HepG2 (cell line): ENCODE measurements around the gene ZSCAN21. TPM values are rescaled to one million over a fixed set of nuclear protein-coding genes. Genes with fewer than 3 reads are reported as not detected.
A peak's percentile ranks its signal among the peaks of the same experiment; 100 is the strongest.

Experiments used
- ATF7 ChIP-seq, 2 experiments: fragments of 450-650 bp in 1 of 2; sonication (generic) in 1 of 2; formaldehyde crosslinking in 1 of 2; IDR thresholded peaks; 2 replicates each; pipeline versions ENCODE4 v1.4.0 to v1.6.1; 2016 to 2020; ENCODE audit warnings: antibody characterized with exemption in 1 of 2, mild to moderate bottlenecking in 1 of 2, missing genetic modification reagents in 1 of 2
- CBFB ChIP-seq: sonication (generic); formaldehyde crosslinking; IDR thresholded peaks from 2 replicates; pipeline ENCODE4 v1.4.0; 2020; ENCODE audit warnings: missing genetic modification reagents
- CEBPZ ChIP-seq: IDR thresholded peaks from 2 replicates; pipeline ENCODE4 v1.6.1; 2012; ENCODE audit warnings: low read length, improper control_type of control experiment
- ELF4 ChIP-seq: sonication (generic); formaldehyde crosslinking; IDR thresholded peaks from 2 replicates; pipeline ENCODE4 v1.5.0; 2020; ENCODE audit warnings: missing genetic modification reagents, mild to moderate bottlenecking, moderate library complexity, borderline replicate concordance
- GABPB1 ChIP-seq: IDR thresholded peaks from 2 replicates; pipeline ENCODE4 v1.6.1; 2016; ENCODE audit warnings: mild to moderate bottlenecking, missing genetic modification reagents, moderate library complexity, missing compliant biosample characterization
- KAT7 ChIP-seq: IDR thresholded peaks from 2 replicates; pipeline ENCODE4 v1.6.1; 2018; ENCODE audit warnings: borderline replicate concordance, missing compliant biosample characterization
- MTA1 ChIP-seq: sonication (generic); formaldehyde crosslinking; IDR thresholded peaks from 2 replicates; pipeline ENCODE4 v1.4.0; 2020; ENCODE audit warnings: missing genetic modification reagents, mild to moderate bottlenecking, borderline replicate concordance
- NCOR1 ChIP-seq: fragments of 200-600 bp; sonication (generic); IDR thresholded peaks from 2 replicates; pipeline ENCODE4 v1.7.0; 2017; ENCODE audit warnings: antibody characterized with exemption, low read length, borderline replicate concordance
- NR2F6 ChIP-seq, 2 experiments: IDR thresholded peaks; 2 replicates each; pipeline ENCODE4 v1.6.1; 2016; ENCODE audit warnings: antibody characterized with exemption in 1 of 2, mild to moderate bottlenecking in 1 of 2
- PRMT3 ChIP-seq: sonication (generic); formaldehyde crosslinking; IDR thresholded peaks from 2 replicates; pipeline ENCODE4 v1.8.1; 2022; ENCODE audit warnings: low read depth, mild to moderate bottlenecking, moderate library complexity, missing genetic modification reagents, borderline replicate concordance
- SALL1 ChIP-seq: sonication (generic); formaldehyde crosslinking; IDR thresholded peaks from 2 replicates; pipeline ENCODE4 v1.8.0; 2022; ENCODE audit warnings: mild to moderate bottlenecking, missing genetic modification reagents
- TAF15 ChIP-seq: fragments of 200-400 bp; formaldehyde crosslinking; IDR thresholded peaks from one replicate; pipeline ENCODE4 v1.6.1; 2018; ENCODE audit warnings: mild to moderate bottlenecking, low read depth, low read length; ENCODE audit not compliant: poor library complexity, severe bottlenecking
- TFE3 ChIP-seq: IDR thresholded peaks from 2 replicates; pipeline ENCODE4 v1.6.1; 2016
- TRIM24 ChIP-seq: sonication (generic); formaldehyde crosslinking; IDR thresholded peaks from 2 replicates; pipeline ENCODE4 v1.8.0; 2022; ENCODE audit warnings: mild to moderate bottlenecking, missing genetic modification reagents
- U2AF1 ChIP-seq: fragments of 200-400 bp; formaldehyde crosslinking; optimal IDR thresholded peaks from 2 replicates; pipeline ENCODE3; 2017; ENCODE audit warnings: mild to moderate bottlenecking, low read depth, low read length
- UBTF ChIP-seq: sonication (generic); formaldehyde crosslinking; IDR thresholded peaks from 2 replicates; pipeline ENCODE4 v1.4.0; 2020; ENCODE audit warnings: mild to moderate bottlenecking, missing genetic modification reagents
- ZNF567 ChIP-seq: sonication (generic); formaldehyde crosslinking; IDR thresholded peaks from 2 replicates; pipeline ENCODE4 v1.8.1; 2023; ENCODE audit warnings: mild to moderate bottlenecking, missing genetic modification reagents, borderline replicate concordance
- ZNF710 ChIP-seq: sonication (generic); formaldehyde crosslinking; IDR thresholded peaks from 2 replicates; pipeline ENCODE4 v1.5.0; 2020; ENCODE audit warnings: mild to moderate bottlenecking, missing genetic modification reagents, borderline replicate concordance
- polyA plus RNA-seq, 8 experiments: library from polyadenylated mRNA; depleted of rRNA in 3 of 8; stranded (reverse) in 7 of 8; unstranded in 1 of 8; fragments of >200 nt; fragmentation: Illumina TruSeq in 4 of 8; extraction: Trizol in 4 of 8; gene quantifications; 2 replicates each; pipeline versions ENCODE4 v1.2.1 to v1.2.3, GENCODE V29; 2011 to 2016; ENCODE audit warnings: low read depth in 4 of 8, missing spikeins in 1 of 8, mixed read lengths in 1 of 8; ENCODE audit not compliant: insufficient read depth in 1 of 8
- total RNA-seq, 5 experiments: library from RNA; depleted of rRNA; stranded (reverse); fragments of >200 nt; fragmentation: Illumina TruSeq; extraction: Trizol; gene quantifications; 2 replicates each; pipeline ENCODE4 v1.2.3, GENCODE V29; 2016; ENCODE audit warnings: low read depth in 1 of 5

Gene ZSCAN21
- total and polyA plus RNA-seq, 2 of the 13 experiments (the other 11 are each of a cell fraction or from before 2014, with no cell fraction given), result 7.0 to 10.0 TPM

GRCh38 chr7:100088621-100089457 lies 39.3 kb downstream of the ZSCAN21 start, which contains the start of gene COPS6 (continued):
- no peak for TF ChIP-seq CEBPZ
- TF ChIP-seq ATF7 (IDR thresholded peaks at IDR 0.05), result no peak
- peak; percentile 53; the same call in 1 of the 2 replicates for TF ChIP-seq ATF7 (CRISPR knock-in tag; IDR thresholded peaks at IDR 0.05)
- no peak for TF ChIP-seq TRIM24 (CRISPR knock-in tag)
- peak; percentile 66 for TF ChIP-seq TAF15
- peak; percentile 82; the same call in 1 of the 2 replicates for TF ChIP-seq MTA1 (CRISPR knock-in tag)
- TF ChIP-seq ELF4 (CRISPR knock-in tag), result no peak
- TF ChIP-seq UBTF (CRISPR knock-in tag), result peak; percentile 84
- TF ChIP-seq PRMT3 (CRISPR knock-in tag), result peak; percentile 89; the same call in 1 of the 2 replicates
- no peak for TF ChIP-seq U2AF1
- TF ChIP-seq ZNF567 (CRISPR knock-in tag), result no peak
- TF ChIP-seq ZNF710 (CRISPR knock-in tag), result no peak; the same call in 1 of the 2 replicates
- no peak for TF ChIP-seq NR2F6 (IDR thresholded peaks at IDR 0.05)
- TF ChIP-seq NR2F6 (CRISPR knock-in tag; IDR thresholded peaks at IDR 0.05), result peak; percentile 54; the same call in 1 of the 2 replicates
- peak; percentile 79; the same call in 1 of the 2 replicates for TF ChIP-seq CBFB
- no peak for TF ChIP-seq NCOR1
- peak; percentile 90 for TF ChIP-seq GABPB1 (CRISPR knock-in tag)
- peak; percentile 93 for TF ChIP-seq SALL1 (CRISPR knock-in tag)
- peak; percentile 99; the same call in 1 of the 2 replicates for TF ChIP-seq KAT7
- TF ChIP-seq TFE3 (CRISPR knock-in tag), result peak; percentile 76; the same call in 1 of the 2 replicates
